Heart left ventricle (tissue), 16 donors: ENCODE data around the gene SORT1. TPM values are rescaled to one million over a fixed set of nuclear protein-coding genes. Genes with fewer than 3 reads are reported as not detected.
A peak's percentile ranks its signal among the peaks of the same experiment; 100 is the strongest.
"Not testable (repeated sequence)": the region's sequence is repeated elsewhere in the genome, so short reads cannot be mapped to it uniquely, and the experiment has no call there.

ENCODE experiments used
- ATAC-seq, 4 donors: fragments of 200-7000 bp; cut with Tn5 transposase; one replicate each; pipeline ENCODE4 v1.9.1; 2020 to 2022; ENCODE audit warnings: moderate library complexity in 4 of 4, mild to moderate bottlenecking in 3 of 4, moderate number of reproducible peaks in 1 of 4
- DNase-seq, 5 donors: peaks; one replicate each; pipeline ENCODE4 v3.0.0-alpha.2; 2020
- H3K27ac ChIP-seq, 12 donors: fragments of 200-600 bp; sonication (generic) in 4 of 12; one replicate each; pipeline versions ENCODE4 v1.5.0 to v1.8.0; 2016 to 2022; ENCODE audit warnings: mild to moderate bottlenecking in 2 of 12
- H3K27me3 ChIP-seq, 9 donors: fragments of 200-600 bp; sonication (generic) in 2 of 9; one replicate each; pipeline versions ENCODE4 v1.5.1 to v1.8.0; 2016 to 2022; ENCODE audit warnings: mild to moderate bottlenecking in 3 of 9
- H3K36me3 ChIP-seq, 9 donors: fragments of 200-600 bp; sonication (generic) in 2 of 9; one replicate each; pipeline versions ENCODE4 v1.5.0 to v1.8.0; 2018 to 2022; ENCODE audit warnings: mild to moderate bottlenecking in 2 of 9
- H3K4me1 ChIP-seq, 12 donors: fragments of 200-600 bp; sonication (generic) in 4 of 12; one replicate each; pipeline versions ENCODE4 v1.5.0 to v1.8.0; 2016 to 2022; ENCODE audit warnings: mild to moderate bottlenecking in 3 of 12
- H3K4me3 ChIP-seq, 12 donors: fragments of 200-600 bp; sonication (generic) in 4 of 12; one replicate each; pipeline versions ENCODE4 v1.5.0 to v1.8.0; 2017 to 2022; ENCODE audit warnings: mild to moderate bottlenecking in 9 of 12, moderate library complexity in 4 of 12
- H3K9me3 ChIP-seq, 12 donors: fragments of 200-600 bp; sonication (generic) in 4 of 12; one replicate each; pipeline versions ENCODE4 v1.5.0 to v1.8.0; 2016 to 2022; ENCODE audit warnings: mild to moderate bottlenecking in 1 of 12
- POLR2A ChIP-seq, 2 donors: fragments of 450-650 bp; IDR thresholded peaks; one replicate each; pipeline ENCODE4 v1.6.1; 2017; ENCODE audit warnings: antibody characterized with exemption in 2 of 2, mild to moderate bottlenecking in 2 of 2, moderate library complexity in 2 of 2
- WGBS, 4 donors: extraction: QIAGEN DNeasy Blood & Tissue Kit in 2 of 4; methylation state at CpG; one replicate each; pipeline versions ENCODE4 v1.1.5 to v1.1.7; 2013 to 2018; 5-methylcytosine and 5-hydroxymethylcytosine counted together
- intact Hi-C, 10 donors: fragments of 100-400 bp; cut with DNase I; formaldehyde crosslinking; loops; one replicate each; pipeline versions ENCODE4 v1.11.1 to v1.14.2; 2022
- polyA plus RNA-seq, 2 donors: library from polyadenylated mRNA; stranded (reverse); fragments of 200-250 nt; gene quantifications; one replicate each; pipeline ENCODE4 v1.2.3, GENCODE V29; 2013
- total RNA-seq, 9 donors: library from RNA; depleted of rRNA in 2 of 9; stranded (reverse); fragments of >200 nt in 2 of 9; fragmentation: NEBNext Ultra II Directional in 3 of 9; extraction: Animal tissue kit (Norgen Biotek cat#: 25700) in 3 of 9; gene quantifications; one replicate each; pipeline versions ENCODE4 v1.1.0 to v1.2.4, GENCODE V29; 2016 to 2023
- TF ChIP-seq, protein P1 (sequence below), 12 donors: fragments of 200-600 bp; sonication (generic) in 4 of 12; IDR thresholded peaks; one replicate each; pipeline versions ENCODE4 v1.5.0 to v1.8.0; 2018 to 2022; ENCODE audit warnings: antibody characterized with exemption in 12 of 12, mild to moderate bottlenecking in 5 of 12
- donor health status: ischemic (EF 13 %, LVEDD 7.1; RV severe dilation, severe dysfunction).
- donor health status: healthy with polysubstance abuse.
- donor health status: DM: no; HTN: yes; CAD: no.
- donor health status: DM: no; HTN: no; CAD: no.
- donor health status: ischemic (EF 25% LVEDD 6.9; RV normal size, moderate dysfunction).
- donor health status: ischemic (EF 25% LVEDD 5.7; RV mildly dilated, moderate dysfunction).
- donor health status: healthy.
- donor health status: DM: yes; HTN: yes; CAD: no.
- donor health status: ischemic (EF 35%, LVEDD 5.7; RV mildly dilated, moderate dysfunction).
- donor health status: nonischemic (EF 11% LVEDD 7.7; RV severe dilation, severe dysfunction).
- donor health status: DM: yes; HTN: yes; CAD: no.
- donor health status: PGD.
- donor health status: ischemic (EF 29% LVEDD 5.4; RV normal size, mild dysfunction).
- donor health status: nonischemic (EF 23%, LVEDD 6.1; RV moderate dilation, normal function).

The SORT1 gene
- total and polyA plus RNA-seq, 11 donors = 36.9 to 346 (median 145) TPM

- Histone ChIP-seq H3K27ac (no peak overlapping the region), H3K27me3 (no peaks in the 10 kb centered on the region), H3K4me1 (peaks cover 0 to 15% (median 0%) of the 10 kb centered on the region in 12 donors), H3K36me3 (no peaks in the 10 kb centered on the region), H3K4me3 (no peak overlapping the region), H3K9me3 (no peaks in the 10 kb centered on the region)
- intact Hi-C loops = loop anchor here in 1 of 10 donors (10.0 kb wide), 1 partner anchor 52 kb away; no protein-coding TSS in a partner anchor
- ATAC-seq = no peak
- DNase-seq = no peak
- WGBS, 4 donors = 78 to 82% (median 80%) methylated on average over 9 of the region's 9 CpGs
- TF ChIP-seq POLR2A (IDR thresholded peaks at IDR 0.05) = no peak
- TF ChIP-seq, protein P1, sequence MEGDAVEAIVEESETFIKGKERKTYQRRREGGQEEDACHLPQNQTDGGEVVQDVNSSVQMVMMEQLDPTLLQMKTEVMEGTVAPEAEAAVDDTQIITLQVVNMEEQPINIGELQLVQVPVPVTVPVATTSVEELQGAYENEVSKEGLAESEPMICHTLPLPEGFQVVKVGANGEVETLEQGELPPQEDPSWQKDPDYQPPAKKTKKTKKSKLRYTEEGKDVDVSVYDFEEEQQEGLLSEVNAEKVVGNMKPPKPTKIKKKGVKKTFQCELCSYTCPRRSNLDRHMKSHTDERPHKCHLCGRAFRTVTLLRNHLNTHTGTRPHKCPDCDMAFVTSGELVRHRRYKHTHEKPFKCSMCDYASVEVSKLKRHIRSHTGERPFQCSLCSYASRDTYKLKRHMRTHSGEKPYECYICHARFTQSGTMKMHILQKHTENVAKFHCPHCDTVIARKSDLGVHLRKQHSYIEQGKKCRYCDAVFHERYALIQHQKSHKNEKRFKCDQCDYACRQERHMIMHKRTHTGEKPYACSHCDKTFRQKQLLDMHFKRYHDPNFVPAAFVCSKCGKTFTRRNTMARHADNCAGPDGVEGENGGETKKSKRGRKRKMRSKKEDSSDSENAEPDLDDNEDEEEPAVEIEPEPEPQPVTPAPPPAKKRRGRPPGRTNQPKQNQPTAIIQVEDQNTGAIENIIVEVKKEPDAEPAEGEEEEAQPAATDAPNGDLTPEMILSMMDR (IDR thresholded peaks at IDR 0.05) = no peak
These were observed 105.4 kb downstream of the SORT1 start for GRCh38 chr1:109292364-109292763.

- TF ChIP-seq, protein P1 (IDR thresholded peaks at IDR 0.05) = no peak
- TF ChIP-seq POLR2A (IDR thresholded peaks at IDR 0.05) = no peak
- Histone ChIP-seq H3K27me3 (no peaks in the 10 kb centered on the region), H3K9me3 (no peaks in the 10 kb centered on the region), H3K27ac (no peak overlapping the region), H3K4me3 (no peak overlapping the region), H3K36me3 (no peaks in the 10 kb centered on the region), H3K4me1 (peaks cover 0 to 15% (median 0%) of the 10 kb centered on the region in 12 donors)
- WGBS, 4 donors = 53 to 67% (median 62%) methylated on average over 6 of the region's 6 CpGs
- intact Hi-C loops = loop anchor here in 1 of 10 donors (10.0 kb wide), 1 partner anchor 54 kb away; no protein-coding TSS in a partner anchor
- ATAC-seq (peak in 1 of 4 donors; percentile 61), DNase-seq (peak in 1 of 5 donors; percentile 53)
These were observed 106.7 kb downstream of the SORT1 start for GRCh38 chr1:109290998-109291397.

DNA sequence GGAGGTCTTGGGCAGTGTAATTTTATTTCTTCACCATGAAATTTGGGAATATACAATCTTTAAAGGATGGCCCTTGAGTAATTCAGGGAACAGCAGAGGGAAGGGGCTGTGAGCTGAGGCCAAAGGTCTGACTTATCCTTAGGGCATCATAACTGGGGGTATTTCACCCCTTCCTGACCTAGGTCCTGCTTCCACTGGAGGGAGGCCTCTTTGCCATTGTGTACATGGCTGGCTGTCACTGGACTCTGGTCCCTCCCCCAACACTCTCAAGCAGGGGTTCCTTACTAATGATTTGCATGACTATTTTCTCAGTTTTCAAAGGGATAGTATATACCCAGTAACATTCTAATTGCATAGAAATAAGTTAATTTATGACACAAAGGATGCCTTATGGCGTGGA, 107.6 kb downstream of the SORT1 start:
- DNase-seq (no peak), ATAC-seq (no peak)
- H3K27me3 ChIP-seq = no peaks in the 10 kb centered on the region
- peaks cover 0 to 14% (median 0%) of the 10 kb centered on the region in 12 donors for H3K4me1 ChIP-seq
- intact Hi-C loops = loop anchor here in 1 of 10 donors (10.0 kb wide), 1 partner anchor 55 kb away; no protein-coding TSS in a partner anchor
- 93 to 97% (median 96%) methylated on average over 1 of the region's 1 CpG for WGBS, 4 donors
- H3K27ac ChIP-seq = no peak overlapping the region
- no peaks in the 10 kb centered on the region for H3K9me3 ChIP-seq
- no peaks in the 10 kb centered on the region for H3K36me3 ChIP-seq
- TF ChIP-seq, protein P1 (IDR thresholded peaks at IDR 0.05) = no peak
- no peak for TF ChIP-seq POLR2A (IDR thresholded peaks at IDR 0.05)
- no peak overlapping the region for H3K4me3 ChIP-seq

DNA sequence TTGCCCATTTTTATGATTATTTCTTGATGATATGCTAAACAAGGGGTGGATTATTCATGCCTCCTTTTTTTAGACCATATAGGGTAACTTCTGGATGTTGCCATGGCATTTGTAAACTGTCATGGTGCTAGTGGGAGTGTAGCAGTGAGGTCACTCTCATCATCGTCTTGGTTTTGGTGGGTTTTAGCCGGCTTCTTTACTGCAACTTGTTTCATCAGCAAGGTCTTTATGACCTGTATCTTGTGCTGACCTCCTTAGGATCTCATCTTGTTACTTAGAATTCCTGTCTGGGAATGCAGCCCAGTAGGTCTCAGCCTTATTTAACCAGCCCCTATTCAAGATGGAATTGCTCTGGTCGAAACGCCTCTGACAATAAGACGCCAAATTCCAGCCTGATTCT, 111.0 kb downstream of the SORT1 start:
- WGBS, 4 donors = 90 to 93% (median 92%) methylated on average over 5 of the region's 5 CpGs
- DNase-seq, H3K27me3 ChIP-seq, H3K4me3 ChIP-seq, H3K27ac ChIP-seq, H3K9me3 ChIP-seq, ATAC-seq, H3K36me3 ChIP-seq: not testable (repeated sequence)
- intact Hi-C loops = loop anchor here in 2 of 10 donors (10.0 kb wide), 2 partner anchors 58 to 68 kb away; no protein-coding TSS in a partner anchor
- H3K4me1 ChIP-seq = peaks cover 0 to 27% (median 13%) of the 10 kb centered on the region in 12 donors
